Measurements from ENCODE around the gene TET3. TPM values are rescaled to one million over a fixed set of nuclear protein-coding genes. Genes with fewer than 3 reads are reported as not detected.

The TET3 gene
- polyA plus RNA-seq, 1 of the 3 experiments (the other 2 are of a cell fraction) = 1.6 TPM

- WGBS (ENCODE audit: low lambda C conversion rate) = 66% methylated on average over 2 of the region's 2 CpGs
- Histone ChIP-seq H3K9me3 (no peaks in the 10 kb centered on the region), H3K4me3 (ENCODE audit: low read depth in 2 of 2, low read length in 1 of 2) (no peak overlapping the region), H3K9me2 (no peaks in the 10 kb centered on the region), H3K9ac (no peak overlapping the region), H3K4me2 (no peak overlapping the region), H2AFZ (ENCODE audit: low read depth) (no peak overlapping the region), H3K4me1 (ENCODE audit: control insufficient read depth in 1 of 2, insufficient read depth in 2 of 2, low read depth in 1 of 2, low read length in 1 of 2) (peaks cover 0 to 2% of the 10 kb centered on the region in 2 experiments; a peak in 1 of 4 replicates), H4K20me1 (ENCODE audit: insufficient read depth) (no peaks in the 10 kb centered on the region), H3K27me3 (ENCODE audit: insufficient read depth) (no peaks in the 10 kb centered on the region), H3K79me2 (ENCODE audit: insufficient read depth) (no peaks in the 10 kb centered on the region), H3K36me3 (replicated peaks in 1 of 2; ENCODE audit: control insufficient read depth in 1 of 2, insufficient read depth in 2 of 2, low read length in 1 of 2) (peaks cover 7 to 8% of the 10 kb centered on the region in 2 experiments), H3F3A (replicated peaks; ENCODE audit: insufficient read depth) (peaks cover 9% of the 10 kb centered on the region), H3K27ac (ENCODE audit: low read depth in 2 of 2, low read length in 1 of 2) (no peak overlapping the region)
- no peak for DNase-seq
- TF ChIP-seq USF2 (IDR thresholded peaks at IDR 0.05; ENCODE audit: borderline replicate concordance, low read depth, low read length) (no peak), CHD2 (IDR thresholded peaks at IDR 0.05; ENCODE audit: low read length, partially characterized antibody) (no peak)
- CTCF ChIA-PET = no interaction called here
- POLR2A ChIA-PET = no interaction called here
Measured at GRCh38 chr2:73964223-73964622, 20.5 kb upstream of the TET3 start.

- Histone ChIP-seq H3K4me1 (ENCODE audit: control insufficient read depth in 1 of 2, insufficient read depth in 2 of 2, low read depth in 1 of 2, low read length in 1 of 2) (peaks cover 2% of the 10 kb centered on the region in 2 experiments; a peak in 1 of 4 replicates), H4K20me1 (ENCODE audit: insufficient read depth) (no peaks in the 10 kb centered on the region), H3K79me2 (ENCODE audit: insufficient read depth) (no peaks in the 10 kb centered on the region), H3K36me3 (replicated peaks in 1 of 2; ENCODE audit: control insufficient read depth in 1 of 2, insufficient read depth in 2 of 2, low read length in 1 of 2) (no peaks in the 10 kb centered on the region), H3K27me3 (ENCODE audit: insufficient read depth) (no peaks in the 10 kb centered on the region), H3F3A (replicated peaks; ENCODE audit: insufficient read depth) (peaks cover 9% of the 10 kb centered on the region), H3K27ac (ENCODE audit: low read depth in 2 of 2, low read length in 1 of 2) (no peak overlapping the region), H3K9ac (no peak overlapping the region), H3K4me2 (no peak overlapping the region), H3K4me3 (ENCODE audit: low read depth in 2 of 2, low read length in 1 of 2) (no peak overlapping the region), H2AFZ (ENCODE audit: low read depth) (no peak overlapping the region), H3K9me2 (no peaks in the 10 kb centered on the region), H3K9me3 (no peaks in the 10 kb centered on the region)
- CTCF ChIA-PET = interaction anchor here (0.6 kb wide), 1 partner anchor 31 kb away, joined by 3 read pairs; no protein-coding TSS in a partner anchor
- POLR2A ChIA-PET = no interaction called here
- 97% methylated on average over 3 of the region's 3 CpGs for WGBS (ENCODE audit: low lambda C conversion rate)
- no peak for TF ChIP-seq FOXM1 (IDR thresholded peaks at IDR 0.05; ENCODE audit: low read depth)
- TF ChIP-seq EZH2phosphoT487 (IDR thresholded peaks at IDR 0.05; ENCODE audit: borderline replicate concordance, low read depth) = no peak
- TF ChIP-seq CHD2 (IDR thresholded peaks at IDR 0.05; ENCODE audit: low read length, partially characterized antibody) = no peak
- no peak for TF ChIP-seq USF2 (IDR thresholded peaks at IDR 0.05; ENCODE audit: borderline replicate concordance, low read depth, low read length)
- TF ChIP-seq RFX5 (IDR thresholded peaks at IDR 0.05; ENCODE audit: low read length) = no peak
- no peak for TF ChIP-seq ZBTB33 (IDR thresholded peaks at IDR 0.05; ENCODE audit: borderline replicate concordance, low read depth)
- TF ChIP-seq MAX (IDR thresholded peaks at IDR 0.05; ENCODE audit: low read depth) = no peak
- TF ChIP-seq GATA2 (CRISPR knock-in tag; IDR thresholded peaks at IDR 0.05) = no peak
- TF ChIP-seq TAF1 (IDR thresholded peaks at IDR 0.05; ENCODE audit: borderline replicate concordance, low read depth, low read length) = no peak
- no peak for TF ChIP-seq POLR2AphosphoS5 (IDR thresholded peaks at IDR 0.05; ENCODE audit: low read depth, low read length)
- TF ChIP-seq MXI1 (IDR thresholded peaks at IDR 0.05; ENCODE audit: low read depth, low read length) = no peak
- TF ChIP-seq FOXJ3 (CRISPR knock-in tag; IDR thresholded peaks at IDR 0.05) = no peak
- TF ChIP-seq CTCF (IDR thresholded peaks at IDR 0.05) = no peak
- TF ChIP-seq JUND (IDR thresholded peaks at IDR 0.05) = no peak
- no peak for TF ChIP-seq TEAD4 (IDR thresholded peaks at IDR 0.05; ENCODE audit: borderline replicate concordance, insufficient read depth)
- TF ChIP-seq YY1 (IDR thresholded peaks at IDR 0.05; ENCODE audit: low read depth) = no peak
- no peak for TF ChIP-seq IRF3 (IDR thresholded peaks at IDR 0.05; ENCODE audit: low read depth, low read length)
- DNase-seq = no peak
Measured at GRCh38 chr2:73965053-73965452, 19.7 kb upstream of the TET3 start.
